ENCODE results near the gene PUSL1.

The PUSL1 gene

GRCh38 chr1:1352786-1353388 is 44.5 kb downstream of the PUSL1 start:
- peaks cover 44% of the 10 kb centered on the region for H3K27me3 ChIP-seq (ENCODE audit: insufficient read depth, poor library complexity, severe bottlenecking)
- H3K4me3 ChIP-seq (replicated peaks; ENCODE audit: insufficient read depth, low read length): no peak overlapping the region
- TF ChIP-seq REST (IDR thresholded peaks at IDR 0.05; ENCODE audit: insufficient replicate concordance, low read depth) (no peak), GABPA (IDR thresholded peaks at IDR 0.05; ENCODE audit: low read depth) (no peak), CTCF (IDR thresholded peaks at IDR 0.05; ENCODE audit: insufficient read depth, low read length) (no peak), SPI1 (IDR thresholded peaks at IDR 0.05; ENCODE audit: borderline replicate concordance, low read depth) (no peak), POLR2AphosphoS5 (IDR thresholded peaks at IDR 0.05; ENCODE audit: low read depth) (no peak)
- no peak overlapping the region for H3K27ac ChIP-seq (replicated peaks)
- DNase-seq (ENCODE audit: low read depth in 1 of 2, low spot score in 1 of 2): no peak

GRCh38 chr1:1353389-1354151 is 45.2 kb downstream of the PUSL1 start:
- DNase-seq (ENCODE audit: low read depth in 1 of 2, low spot score in 1 of 2): no peak
- Histone ChIP-seq H3K27me3 (ENCODE audit: insufficient read depth, poor library complexity, severe bottlenecking) (peaks cover 51% of the 10 kb centered on the region), H3K4me3 (replicated peaks; ENCODE audit: insufficient read depth, low read length) (no peak overlapping the region), H3K27ac (replicated peaks) (no peak overlapping the region)
- TF ChIP-seq GABPA (IDR thresholded peaks at IDR 0.05; ENCODE audit: low read depth) (no peak), CTCF (IDR thresholded peaks at IDR 0.05; ENCODE audit: insufficient read depth, low read length) (no peak), POLR2AphosphoS5 (IDR thresholded peaks at IDR 0.05; ENCODE audit: low read depth) (no peak), REST (IDR thresholded peaks at IDR 0.05; ENCODE audit: insufficient replicate concordance, low read depth) (no peak), SPI1 (IDR thresholded peaks at IDR 0.05; ENCODE audit: borderline replicate concordance, low read depth) (no peak)

- H3K27me3 ChIP-seq (ENCODE audit: insufficient read depth, poor library complexity, severe bottlenecking): peaks cover 51% of the 10 kb centered on the region
- TF ChIP-seq POLR2AphosphoS5 (IDR thresholded peaks at IDR 0.05; ENCODE audit: low read depth) (no peak), SPI1 (IDR thresholded peaks at IDR 0.05; ENCODE audit: borderline replicate concordance, low read depth) (no peak), CTCF (IDR thresholded peaks at IDR 0.05; ENCODE audit: insufficient read depth, low read length) (no peak), GABPA (IDR thresholded peaks at IDR 0.05; ENCODE audit: low read depth) (no peak)
- no peak for DNase-seq (ENCODE audit: low read depth in 1 of 2, low spot score in 1 of 2)
- no peak overlapping the region for H3K27ac ChIP-seq (replicated peaks)
- H3K4me3 ChIP-seq (replicated peaks; ENCODE audit: insufficient read depth, low read length): no peak overlapping the region
These were observed 46.2 kb downstream of the PUSL1 start for GRCh38 chr1:1354271-1355247.
